Vagina (tissue), 2 donors: ENCODE results near the gene AKAP3. TPM values are rescaled to one million over a fixed set of nuclear protein-coding genes. Genes with fewer than 3 reads are reported as not detected.

Experiments
- DNase-seq, 2 donors: peaks; one replicate each; pipeline ENCODE4 v3.0.0-alpha.2; 2017; ENCODE audit errors: extremely low spot score in 2 of 2
- H3K27ac ChIP-seq: fragments of 200-600 bp; sonication (generic); one replicate; pipeline ENCODE4 v1.5.1; 2019
- H3K27me3 ChIP-seq: fragments of 200-600 bp; sonication (generic); one replicate; pipeline ENCODE4 v1.5.1; 2019
- H3K36me3 ChIP-seq, 2 donors: fragments of 200-600 bp; sonication (generic); one replicate each; pipeline ENCODE4 v1.5.1; 2017 to 2019
- H3K4me1 ChIP-seq: fragments of 200-600 bp; sonication (generic); one replicate; pipeline ENCODE4 v1.5.1; 2019
- H3K4me3 ChIP-seq, 2 donors: fragments of 200-600 bp; sonication (generic); 1 replicate in 1 of 2; 2 replicates in 1 of 2; pipeline ENCODE4 v1.5.1; 2016 to 2019
- H3K9me3 ChIP-seq: fragments of 200-600 bp; sonication (generic); one replicate; pipeline ENCODE4 v1.5.1; 2019
- CTCF ChIP-seq, 3 experiments: fragments of 450-650 bp in 2 of 3; fragments of 200-600 bp in 1 of 3; sonication (generic) in 1 of 3; IDR thresholded peaks; one replicate each; pipeline ENCODE4 v1.5.1; 2017 to 2019; ENCODE audit warnings: antibody characterized with exemption in 3 of 3, mild to moderate bottlenecking in 2 of 3, moderate library complexity in 2 of 3
- POLR2A ChIP-seq, 2 donors: fragments of 450-650 bp; IDR thresholded peaks; one replicate each; pipeline ENCODE4 v1.6.1; 2017; ENCODE audit warnings: antibody characterized with exemption in 2 of 2, mild to moderate bottlenecking in 2 of 2, moderate library complexity in 2 of 2
- POLR2AphosphoS5 ChIP-seq, 2 donors: sonication (generic); formaldehyde crosslinking; IDR thresholded peaks; one replicate each; pipeline ENCODE4 v1.9.0; 2017; ENCODE audit warnings: antibody characterized with exemption in 2 of 2, mild to moderate bottlenecking in 2 of 2, low read depth in 1 of 2; ENCODE audit not compliant: insufficient read depth in 1 of 2
- intact Hi-C: fragments of 100-400 bp; cut with DNase I; formaldehyde crosslinking; loops from one replicate; pipeline ENCODE4 v1.15.1; 2023
- total RNA-seq: library from RNA; depleted of rRNA; stranded (reverse); fragments of >200 nt; gene quantifications from one replicate; pipeline ENCODE4 v1.2.3, GENCODE V29; 2016

AKAP3 gene
- total RNA-seq, 1 donor from 2014 or later = not detected

- H3K9me3 ChIP-seq = no peaks in the 10 kb centered on the region
- no peak overlapping the region for H3K27ac ChIP-seq
- peaks cover 23% of the 10 kb centered on the region for H3K4me1 ChIP-seq
- peaks cover 0 to 17% of the 10 kb centered on the region in 2 donors for H3K36me3 ChIP-seq
- TF ChIP-seq POLR2AphosphoS5 (IDR thresholded peaks at IDR 0.05; ENCODE audit: insufficient read depth in 1 of 2, low read depth in 1 of 2) (no peak), POLR2A (IDR thresholded peaks at IDR 0.05) (no peak), CTCF (IDR thresholded peaks at IDR 0.05) (no peak)
- DNase-seq = no peak
- no peak overlapping the region for H3K4me3 ChIP-seq
- intact Hi-C loops = no loop called here
- H3K27me3 ChIP-seq = no peaks in the 10 kb centered on the region
Observed at GRCh38 chr12:4607056-4607455, 41.8 kb downstream of the AKAP3 start.

GRCh38 chr12:4604684-4605193 is 44.1 kb downstream of the AKAP3 start:
- TF ChIP-seq POLR2AphosphoS5 (IDR thresholded peaks at IDR 0.05; ENCODE audit: insufficient read depth in 1 of 2, low read depth in 1 of 2) (peak; percentile 65 to 82), POLR2A (IDR thresholded peaks at IDR 0.05) (no peak), CTCF (IDR thresholded peaks at IDR 0.05) (peak; percentile 65 to 92 (median 82))
- Histone ChIP-seq H3K36me3 (no peaks in the 10 kb centered on the region), H3K27me3 (no peaks in the 10 kb centered on the region), H3K27ac (peak overlapping the region; percentile 64), H3K4me3 (peak overlapping the region; percentile 72 to 73), H3K9me3 (no peaks in the 10 kb centered on the region), H3K4me1 (peaks cover 23% of the 10 kb centered on the region)
- intact Hi-C loops = no loop called here
- no peak for DNase-seq

- DNase-seq = no peak
- no peak for TF ChIP-seq CTCF (IDR thresholded peaks at IDR 0.05)
- no peak for TF ChIP-seq POLR2A (IDR thresholded peaks at IDR 0.05)
- no peak for TF ChIP-seq POLR2AphosphoS5 (IDR thresholded peaks at IDR 0.05; ENCODE audit: insufficient read depth in 1 of 2, low read depth in 1 of 2)
- Histone ChIP-seq H3K4me3 (no peak overlapping the region), H3K27me3 (no peaks in the 10 kb centered on the region), H3K9me3 (no peaks in the 10 kb centered on the region), H3K36me3 (no peaks in the 10 kb centered on the region), H3K4me1 (peaks cover 23% of the 10 kb centered on the region), H3K27ac (no peak overlapping the region)
- intact Hi-C loops = no loop called here
Observed at GRCh38 chr12:4603946-4604345, 44.9 kb downstream of the AKAP3 start.

- TF ChIP-seq CTCF (IDR thresholded peaks at IDR 0.05) = no peak
- TF ChIP-seq POLR2A (IDR thresholded peaks at IDR 0.05) = no peak
- no peak for TF ChIP-seq POLR2AphosphoS5 (IDR thresholded peaks at IDR 0.05; ENCODE audit: insufficient read depth in 1 of 2, low read depth in 1 of 2)
- Histone ChIP-seq H3K36me3 (no peaks in the 10 kb centered on the region), H3K27ac (no peak overlapping the region), H3K27me3 (no peaks in the 10 kb centered on the region), H3K4me3 (no peak overlapping the region), H3K4me1 (peaks cover 23% of the 10 kb centered on the region), H3K9me3 (no peaks in the 10 kb centered on the region)
- intact Hi-C loops = no loop called here
- no peak for DNase-seq
Observed at GRCh38 chr12:4603421-4603820, 45.4 kb downstream of the AKAP3 start.

- no peaks in the 10 kb centered on the region for H3K36me3 ChIP-seq
- no peak overlapping the region for H3K4me3 ChIP-seq
- intact Hi-C loops = no loop called here
- H3K4me1 ChIP-seq = no peaks in the 10 kb centered on the region
- no peak overlapping the region for H3K27ac ChIP-seq
- no peaks in the 10 kb centered on the region for H3K27me3 ChIP-seq
- DNase-seq = no peak
- TF ChIP-seq CTCF (IDR thresholded peaks at IDR 0.05) (no peak), POLR2A (IDR thresholded peaks at IDR 0.05) (no peak), POLR2AphosphoS5 (IDR thresholded peaks at IDR 0.05; ENCODE audit: insufficient read depth in 1 of 2, low read depth in 1 of 2) (no peak)
- no peaks in the 10 kb centered on the region for H3K9me3 ChIP-seq
Observed at GRCh38 chr12:4595881-4596280, 53.0 kb downstream of the AKAP3 start.
